Measurements from ENCODE around the gene MITF. TPM values are rescaled to one million over a fixed set of nuclear protein-coding genes. Genes with fewer than 3 reads are reported as not detected.

MITF gene
- total and polyA plus RNA-seq, 2 of the 4 experiments (the other 2 are of a cell fraction): 6.5 to 16.7 TPM

- no peaks in the 10 kb centered on the region for H3K9me3 ChIP-seq (ENCODE audit: control insufficient read depth, insufficient read depth, low read length)
- no peaks in the 10 kb centered on the region for H4K20me1 ChIP-seq (ENCODE audit: insufficient read depth, low read length)
- dilution Hi-C loops (cut with HindIII; ENCODE audit: low sequenced_read_pairs, unreplicated experiment): no loop called here
- no peaks in the 10 kb centered on the region for H3K79me1 ChIP-seq (ENCODE audit: low read depth in 1 of 2, low read length in 2 of 2)
- no peak overlapping the region for H4K5ac ChIP-seq (ENCODE audit: low read depth, low read length)
- no peak overlapping the region for H3K27ac ChIP-seq (ENCODE audit: insufficient read depth, low read length)
- no peak overlapping the region for H3K4ac ChIP-seq (ENCODE audit: low read depth, low read length)
- no TSS peak for BruUV-seq (replicated peaks)
- no peaks in the 10 kb centered on the region for H3K27me3 ChIP-seq (ENCODE audit: control insufficient read depth, insufficient read depth, low read length)
- no peak overlapping the region for H2AFZ ChIP-seq (replicated peaks; ENCODE audit: low read length, poor library complexity)
- no peak overlapping the region for H3K9ac ChIP-seq (ENCODE audit: low read depth, low read length)
- no peak overlapping the region for H2BK5ac ChIP-seq (ENCODE audit: low read depth, low read length, poor library complexity, severe bottlenecking)
- no peak overlapping the region for H3K56ac ChIP-seq (ENCODE audit: extremely low read depth, insufficient read depth, low read length)
- ATAC-seq (ENCODE audit: low read depth) (no peak), DNase-seq (no peak)
- H3K36me3 ChIP-seq (ENCODE audit: control insufficient read depth, insufficient read depth, low read length): no peaks in the 10 kb centered on the region
- no peak overlapping the region for H3K4me3 ChIP-seq (ENCODE audit: insufficient read depth, low read depth, low read length)
- no peak overlapping the region for H2AK9ac ChIP-seq (replicated peaks; ENCODE audit: low read depth, low read length, poor library complexity)
- peaks cover 11% of the 10 kb centered on the region for H3K4me1 ChIP-seq (ENCODE audit: control insufficient read depth, insufficient read depth, low read length)
- H3K9me1 ChIP-seq (ENCODE audit: insufficient read depth, low read length): 0 out of 2 replicates have a peak, but pooled peaks cover 4% of the 10 kb centered on the region
- no peak overlapping the region for H4K91ac ChIP-seq (ENCODE audit: insufficient read depth, low read depth, low read length)
- no peak overlapping the region for H4K8ac ChIP-seq (ENCODE audit: low read depth in 2 of 2, low read length in 2 of 2)
- ChIA-PET CTCF (no interaction called here), POLR2A (ENCODE audit: unreplicated experiment) (no interaction called here)
- in situ Hi-C loops (cut with MboI; ENCODE audit: low sequenced_read_pairs): no loop called here
- intact Hi-C loops (cut with micrococcal nuclease): no loop called here
- H3K23ac ChIP-seq (ENCODE audit: low read depth, low read length): no peak overlapping the region
- TF ChIP-seq RAD21 (IDR thresholded peaks at IDR 0.05; ENCODE audit: low read length) (no peak), CTCF (conservative IDR thresholded peaks at IDR 0.05; ENCODE audit: low read depth, low read length) (no peak), USF2 (IDR thresholded peaks at IDR 0.05; ENCODE audit: low read depth, low read length) (no peak), RCOR1 (IDR thresholded peaks at IDR 0.05; ENCODE audit: insufficient replicate concordance, low read length) (no peak), RFX5 (IDR thresholded peaks at IDR 0.05; ENCODE audit: low read depth, low read length) (no peak), MAFK (IDR thresholded peaks at IDR 0.05; ENCODE audit: low read depth, low read length) (no peak), POLR2A (IDR thresholded peaks at IDR 0.05; ENCODE audit: low read depth, low read length) (no peak), FOS (IDR thresholded peaks at IDR 0.05; ENCODE audit: low read depth, low read length) (no peak), SMC3 (IDR thresholded peaks at IDR 0.05; ENCODE audit: low read depth, low read length) (no peak), CHD1 (IDR thresholded peaks at IDR 0.05; ENCODE audit: low read depth, low read length) (no peak), BHLHE40 (IDR thresholded peaks at IDR 0.05; ENCODE audit: low read depth, low read length) (no peak), MXI1 (IDR thresholded peaks at IDR 0.05; ENCODE audit: borderline replicate concordance, low read depth, low read length) (no peak), MAZ (IDR thresholded peaks at IDR 0.05; ENCODE audit: borderline replicate concordance, low read depth, low read length) (no peak), NFE2L2 (IDR thresholded peaks at IDR 0.05; ENCODE audit: low read depth, low read length) (no peak)
- no peak overlapping the region for H2BK120ac ChIP-seq (ENCODE audit: low read depth, low read length)
- no peak overlapping the region for H2BK20ac ChIP-seq (ENCODE audit: low read depth, low read length)
- H2BK15ac ChIP-seq (ENCODE audit: low read depth, low read length): no peak overlapping the region
- no peak overlapping the region for H3K18ac ChIP-seq (ENCODE audit: low read depth, low read length)
- no peak overlapping the region for H3K14ac ChIP-seq (replicated peaks; ENCODE audit: low read depth, low read length)
- H2AK5ac ChIP-seq (ENCODE audit: low read depth, low read length): no peak overlapping the region
- H3K4me2 ChIP-seq (ENCODE audit: low read depth, low read length): no peak overlapping the region
Observed at GRCh38 chr3:70003119-70003518, 263.9 kb downstream of the MITF start.

Measured in IMR-90 (cell line).